ENCODE results near the gene SPAG4.

The SPAG4 gene

DNA sequence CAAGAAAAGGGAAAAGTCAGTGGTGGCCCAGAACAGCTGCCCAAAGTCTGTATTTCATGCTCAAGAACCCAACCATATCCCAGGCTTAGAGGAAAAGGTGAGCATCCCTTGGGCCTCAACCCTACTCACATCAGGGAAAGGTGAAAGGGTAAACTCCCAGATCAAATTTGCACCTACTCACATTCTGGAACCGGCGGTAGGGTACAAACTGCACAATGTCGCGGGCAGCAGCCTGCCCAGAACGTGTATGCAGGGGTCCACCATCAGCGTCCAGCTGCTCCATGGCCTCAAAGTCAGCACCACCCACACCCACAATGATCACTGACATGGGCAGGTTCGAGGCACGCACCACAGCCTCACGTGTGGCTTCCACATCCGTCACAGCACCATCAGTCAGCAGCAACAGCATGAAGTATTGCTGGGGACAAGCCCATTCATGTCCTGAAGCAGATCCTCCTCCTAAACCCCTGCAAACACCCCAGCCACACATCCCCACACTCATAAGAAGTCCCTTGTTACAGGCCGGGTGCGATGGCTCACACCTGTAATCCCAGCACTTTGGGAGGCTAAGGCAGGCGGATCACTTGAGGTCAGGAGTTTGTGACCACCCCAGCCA, 10.9 kb downstream of the SPAG4 start:
- DNase-seq: peak; percentile 20
- H3K36me3 Mint-ChIP-seq (ENCODE audit: low read depth): peaks cover 68% of the 10 kb centered on the region
- no peak overlapping the region for H3K4me3 Mint-ChIP-seq
- H3K9me3 Mint-ChIP-seq: no peaks in the 10 kb centered on the region
- H3K27me3 Mint-ChIP-seq: no peaks in the 10 kb centered on the region
- H3K4me1 Mint-ChIP-seq (ENCODE audit: low read depth): peaks cover under 1% of the 10 kb centered on the region
- H3K27ac Mint-ChIP-seq: peak overlapping the region; percentile 35

DNA sequence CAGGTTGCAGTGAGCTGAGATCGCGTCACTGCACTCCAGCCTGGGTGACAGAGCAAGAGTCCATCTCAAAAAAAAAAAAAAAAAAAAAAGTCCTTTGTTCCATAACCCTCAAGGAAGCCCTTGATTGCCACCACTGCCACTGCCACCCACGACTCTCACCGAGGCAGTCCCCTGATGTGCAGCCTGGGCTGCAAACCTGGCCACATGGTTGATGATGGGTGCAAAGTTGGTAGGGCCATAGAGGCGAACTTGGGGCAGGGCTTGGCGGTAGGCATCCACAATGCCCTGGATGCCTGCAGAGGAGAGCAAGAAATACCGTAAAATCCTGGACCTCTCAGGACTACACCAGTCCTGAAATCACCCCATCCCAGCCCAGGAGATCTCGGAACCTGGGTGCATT, 11.5 kb downstream of the SPAG4 start:
- H3K27ac Mint-ChIP-seq: no peak overlapping the region
- H3K9me3 Mint-ChIP-seq: no peaks in the 10 kb centered on the region
- H3K36me3 Mint-ChIP-seq (ENCODE audit: low read depth): peaks cover 70% of the 10 kb centered on the region
- H3K4me1 Mint-ChIP-seq (ENCODE audit: low read depth): no peaks in the 10 kb centered on the region
- peak; percentile 6 for DNase-seq
- H3K4me3 Mint-ChIP-seq: no peak overlapping the region
- H3K27me3 Mint-ChIP-seq: no peaks in the 10 kb centered on the region

DNA sequence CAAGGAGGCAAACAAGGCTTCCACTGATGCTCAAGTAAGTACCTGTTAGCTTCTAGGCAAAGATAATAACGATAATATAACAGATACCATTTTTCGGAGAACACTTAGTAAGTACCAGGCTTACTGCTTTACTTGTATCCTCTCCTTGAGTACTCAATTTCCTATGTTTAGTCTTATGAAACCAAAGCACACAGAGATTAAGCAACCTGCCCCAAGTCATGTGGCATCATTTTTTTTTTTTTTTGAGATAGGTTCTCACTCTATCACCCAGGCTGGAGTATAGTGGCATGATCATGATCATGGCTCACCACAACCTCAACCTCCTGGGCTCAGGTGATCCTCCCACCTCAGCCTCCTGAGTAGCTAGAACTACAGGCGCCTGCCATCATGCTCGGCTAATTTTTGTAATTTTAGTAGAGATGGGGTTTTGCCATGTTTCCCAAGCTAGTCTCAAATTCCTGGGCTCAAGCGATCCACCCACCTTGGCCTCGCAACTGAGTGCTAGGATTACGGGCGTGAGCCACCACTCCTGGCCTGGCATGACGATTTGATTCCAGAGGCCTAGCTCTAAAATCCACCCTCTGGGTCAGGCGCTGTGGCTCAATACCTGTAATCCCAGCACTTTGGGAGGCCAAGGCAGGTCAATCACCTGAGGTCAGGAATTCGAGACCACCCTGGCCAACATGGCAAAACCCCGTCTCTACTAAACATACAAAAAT, 14.0 kb downstream of the SPAG4 start:
- H3K9me3 Mint-ChIP-seq: no peaks in the 10 kb centered on the region
- H3K36me3 Mint-ChIP-seq (ENCODE audit: low read depth): peaks cover 84% of the 10 kb centered on the region
- peak; percentile 9 for DNase-seq
- no peaks in the 10 kb centered on the region for H3K4me1 Mint-ChIP-seq (ENCODE audit: low read depth)
- no peaks in the 10 kb centered on the region for H3K27me3 Mint-ChIP-seq
- no peak overlapping the region for H3K4me3 Mint-ChIP-seq
- peak overlapping the region; percentile 53 for H3K27ac Mint-ChIP-seq

DNA sequence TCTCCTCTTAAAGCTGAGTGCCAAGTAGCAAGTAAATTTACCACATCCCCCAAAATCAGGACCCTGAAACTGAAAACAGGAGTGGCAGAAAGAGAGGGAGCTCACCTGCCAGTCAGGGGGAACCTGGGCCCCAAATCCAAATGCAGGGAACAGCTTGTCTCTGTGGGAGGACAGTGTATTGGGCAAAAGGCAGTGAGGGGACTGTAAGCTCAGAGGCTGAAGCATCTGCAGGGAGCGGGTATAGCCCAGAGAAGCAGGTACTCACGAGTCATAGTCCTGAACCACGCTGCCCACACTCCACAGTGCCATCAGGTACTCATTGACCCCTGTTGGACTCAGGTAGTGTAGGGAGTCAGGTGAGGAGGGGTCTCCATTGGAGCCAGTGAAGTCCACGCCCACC, 15.0 kb downstream of the SPAG4 start:
- no peaks in the 10 kb centered on the region for H3K27me3 Mint-ChIP-seq
- peaks cover 78% of the 10 kb centered on the region for H3K36me3 Mint-ChIP-seq (ENCODE audit: low read depth)
- no peak overlapping the region for H3K4me3 Mint-ChIP-seq
- H3K9me3 Mint-ChIP-seq: no peaks in the 10 kb centered on the region
- H3K27ac Mint-ChIP-seq: peak overlapping the region; percentile 66
- peak; percentile 18 for DNase-seq
- H3K4me1 Mint-ChIP-seq (ENCODE audit: low read depth): peaks cover 5% of the 10 kb centered on the region

DNA sequence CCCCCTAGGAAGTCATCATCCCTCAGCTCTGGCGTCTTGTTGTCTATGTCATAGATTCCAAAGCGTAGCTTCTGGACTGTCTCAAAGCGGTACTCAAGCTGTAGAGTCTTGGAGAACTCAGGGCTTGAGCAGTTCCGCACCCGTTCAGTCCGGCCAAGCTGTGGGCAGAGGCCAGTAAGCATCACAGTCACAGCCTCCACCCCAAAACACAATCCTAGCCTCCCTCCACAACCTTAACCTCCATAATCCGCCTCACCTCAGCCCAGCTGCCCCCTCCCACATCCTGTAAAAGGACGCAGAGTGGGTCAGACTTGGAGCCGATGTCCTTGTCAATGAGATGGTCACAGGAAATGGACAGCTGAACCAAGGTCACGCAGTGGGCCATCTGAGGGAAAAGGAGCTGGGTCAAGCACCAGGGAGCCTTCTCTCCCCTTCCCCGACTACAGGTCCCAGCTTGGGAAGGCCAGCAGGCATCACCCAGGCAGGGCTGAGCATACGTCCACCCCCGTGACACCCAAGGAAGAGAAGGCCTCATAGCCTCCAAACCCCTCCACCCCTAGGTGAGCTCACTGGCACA, 17.0 kb downstream of the SPAG4 start:
- no peaks in the 10 kb centered on the region for H3K9me3 Mint-ChIP-seq
- H3K4me1 Mint-ChIP-seq (ENCODE audit: low read depth): peaks cover 20% of the 10 kb centered on the region
- DNase-seq: no peak
- H3K36me3 Mint-ChIP-seq (ENCODE audit: low read depth): peaks cover 61% of the 10 kb centered on the region
- H3K27me3 Mint-ChIP-seq: no peaks in the 10 kb centered on the region
- H3K27ac Mint-ChIP-seq: peak overlapping the region; percentile 51
- H3K4me3 Mint-ChIP-seq: no peak overlapping the region

DNA sequence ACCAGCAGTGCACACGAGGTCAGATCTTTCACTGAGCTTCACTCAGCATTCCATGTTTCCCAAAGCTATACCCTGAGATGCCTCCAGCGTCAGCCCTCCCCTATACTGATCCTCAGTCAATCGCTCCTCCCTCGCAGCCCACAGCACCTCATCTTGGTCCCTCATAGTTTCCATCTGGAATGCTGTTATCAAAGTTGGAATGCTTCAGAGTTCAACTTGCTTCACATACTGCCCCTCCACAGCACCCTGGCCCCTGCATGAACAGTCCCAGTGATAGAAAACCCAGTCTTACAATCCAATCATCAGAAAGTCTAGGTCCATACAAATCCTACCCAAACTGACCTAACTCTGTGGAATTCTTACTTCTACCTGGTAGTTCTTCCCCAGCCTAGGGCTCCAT, 20.0 kb downstream of the SPAG4 start:
- no peak for DNase-seq
- H3K27ac Mint-ChIP-seq: peak overlapping the region; percentile 22
- H3K4me3 Mint-ChIP-seq: no peak overlapping the region
- H3K4me1 Mint-ChIP-seq (ENCODE audit: low read depth): peaks cover 42% of the 10 kb centered on the region
- H3K9me3 Mint-ChIP-seq: no peaks in the 10 kb centered on the region
- no peaks in the 10 kb centered on the region for H3K27me3 Mint-ChIP-seq
- H3K36me3 Mint-ChIP-seq (ENCODE audit: low read depth): peaks cover 40% of the 10 kb centered on the region

DNA sequence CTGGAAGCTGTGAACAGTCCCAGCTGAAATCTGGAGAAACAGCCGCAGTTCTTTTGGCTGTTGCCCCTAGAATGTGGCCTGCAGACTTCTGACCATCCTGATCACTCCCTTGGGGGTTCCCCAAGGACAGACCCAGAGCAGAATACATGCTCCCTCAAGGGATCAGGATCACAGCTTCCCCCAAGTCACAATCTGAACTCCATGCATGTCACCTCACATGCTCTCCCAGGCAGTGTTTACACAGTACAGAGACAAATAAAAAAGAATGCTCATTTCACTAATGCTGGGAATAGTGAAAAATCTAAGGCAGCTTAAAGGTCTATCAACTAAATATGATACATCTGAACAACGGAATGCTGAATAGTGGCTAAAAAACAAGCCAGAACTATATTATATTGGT, 20.5 kb downstream of the SPAG4 start:
- peaks cover 38% of the 10 kb centered on the region for H3K36me3 Mint-ChIP-seq (ENCODE audit: low read depth)
- H3K4me1 Mint-ChIP-seq (ENCODE audit: low read depth): peaks cover 47% of the 10 kb centered on the region
- H3K9me3 Mint-ChIP-seq: no peaks in the 10 kb centered on the region

DNA sequence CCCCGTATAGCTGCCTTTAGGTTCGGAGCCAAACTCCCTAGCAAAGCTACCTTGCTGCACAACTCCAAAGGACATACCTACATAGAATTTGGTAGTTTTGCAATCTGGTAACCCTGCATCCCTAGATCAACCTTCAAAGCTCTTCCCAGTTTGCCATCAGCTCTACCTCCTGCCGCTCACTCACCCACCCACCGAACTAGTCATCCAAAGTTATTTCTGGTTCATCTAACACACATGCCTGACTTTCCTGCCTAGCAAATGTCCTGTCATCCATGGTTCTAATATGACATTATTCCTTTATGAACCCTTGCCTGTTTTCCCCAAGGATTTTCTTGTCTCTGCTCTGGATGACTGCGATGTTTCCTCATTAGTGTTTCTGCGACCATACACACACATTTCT, 21.6 kb downstream of the SPAG4 start:
- Mint-ChIP-seq H3K4me3 (no peak overlapping the region), H3K9me3 (no peaks in the 10 kb centered on the region), H3K36me3 (ENCODE audit: low read depth) (peaks cover 29% of the 10 kb centered on the region), H3K27me3 (no peaks in the 10 kb centered on the region), H3K27ac (peak overlapping the region; percentile 63), H3K4me1 (ENCODE audit: low read depth) (peaks cover 57% of the 10 kb centered on the region)
- DNase-seq: no peak

More for the DNA sequence above, 20.5 kb downstream of the SPAG4 start:
- Mint-ChIP-seq H3K4me3 (no peak overlapping the region), H3K27ac (peak overlapping the region; percentile 22), H3K27me3 (no peaks in the 10 kb centered on the region)
- no peak for DNase-seq

DNA sequence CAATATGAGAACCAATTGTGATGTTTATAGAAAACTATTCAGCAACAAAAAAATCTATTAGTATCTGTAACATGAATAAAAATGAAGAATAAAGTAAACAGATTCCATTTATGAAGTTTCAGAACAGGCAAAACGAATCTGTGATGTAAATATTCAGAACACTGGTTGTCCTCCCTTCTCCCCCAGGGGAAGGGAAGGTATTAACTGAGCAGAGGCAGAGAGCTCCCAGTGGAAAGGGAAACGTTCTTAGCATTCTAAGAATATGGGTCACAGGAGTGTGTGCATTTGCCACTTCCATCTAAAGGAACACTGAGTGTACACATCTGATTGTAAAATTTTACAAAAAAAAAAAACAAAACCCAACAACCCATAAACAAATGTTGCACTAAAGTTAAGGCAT, 23.1 kb downstream of the SPAG4 start:
- no peak overlapping the region for H3K27ac Mint-ChIP-seq

DNA sequence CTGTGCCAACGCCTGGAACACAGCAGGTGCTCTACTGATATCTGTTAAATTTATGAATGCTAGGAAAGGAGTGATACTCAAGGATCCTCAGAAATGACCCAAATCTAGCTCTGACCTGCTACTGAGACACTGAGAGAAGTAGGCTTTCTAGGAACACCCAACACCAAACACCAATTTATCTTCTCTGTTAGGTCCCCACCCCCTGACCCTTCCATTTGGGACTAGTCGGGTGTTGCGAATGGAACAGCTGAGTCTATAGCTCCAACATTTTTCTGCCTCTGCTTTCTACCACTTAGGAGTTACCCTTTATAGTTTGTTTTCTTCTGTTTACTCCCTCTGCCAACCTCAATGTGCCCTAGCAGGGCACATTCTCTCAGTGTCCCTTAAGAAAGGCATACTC, 25.1 kb downstream of the SPAG4 start:
- Mint-ChIP-seq H3K4me1 (ENCODE audit: low read depth) (peaks cover 82% of the 10 kb centered on the region), H3K9me3 (no peaks in the 10 kb centered on the region), H3K27me3 (no peaks in the 10 kb centered on the region), H3K27ac (peak overlapping the region; percentile 27), H3K36me3 (ENCODE audit: low read depth) (peaks cover 37% of the 10 kb centered on the region), H3K4me3 (no peak overlapping the region)
- no peak for DNase-seq

More for the DNA sequence above, 23.1 kb downstream of the SPAG4 start:
- DNase-seq: no peak
- Mint-ChIP-seq H3K9me3 (no peaks in the 10 kb centered on the region), H3K27me3 (no peaks in the 10 kb centered on the region), H3K4me1 (ENCODE audit: low read depth) (peaks cover 70% of the 10 kb centered on the region), H3K36me3 (ENCODE audit: low read depth) (peaks cover 31% of the 10 kb centered on the region), H3K4me3 (no peak overlapping the region)

DNA sequence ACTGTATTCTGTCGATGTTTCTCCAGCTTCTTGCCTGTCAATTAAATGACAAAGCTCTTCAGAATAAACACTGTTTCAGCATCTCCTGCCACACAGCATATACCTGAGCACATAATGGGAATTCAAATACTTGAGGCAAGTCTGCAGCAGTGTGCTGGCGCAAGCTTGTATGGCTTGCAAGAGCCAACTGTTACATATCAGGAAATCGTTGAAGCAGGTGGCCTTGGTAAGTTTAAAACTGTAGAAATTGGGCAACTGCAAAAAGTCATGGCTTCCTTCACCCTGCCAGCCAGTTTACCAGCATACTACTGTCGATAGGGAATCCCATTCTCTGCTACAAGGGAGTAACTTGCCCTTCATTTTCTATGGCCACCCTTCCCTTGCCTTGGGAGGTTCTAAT, 26.1 kb downstream of the SPAG4 start:
- no peak overlapping the region for H3K4me3 Mint-ChIP-seq
- peak overlapping the region; percentile 54 for H3K27ac Mint-ChIP-seq
- H3K4me1 Mint-ChIP-seq (ENCODE audit: low read depth): peaks cover 84% of the 10 kb centered on the region
- H3K27me3 Mint-ChIP-seq: no peaks in the 10 kb centered on the region
- DNase-seq: no peak
- no peaks in the 10 kb centered on the region for H3K9me3 Mint-ChIP-seq
- H3K36me3 Mint-ChIP-seq (ENCODE audit: low read depth): peaks cover 43% of the 10 kb centered on the region

DNA sequence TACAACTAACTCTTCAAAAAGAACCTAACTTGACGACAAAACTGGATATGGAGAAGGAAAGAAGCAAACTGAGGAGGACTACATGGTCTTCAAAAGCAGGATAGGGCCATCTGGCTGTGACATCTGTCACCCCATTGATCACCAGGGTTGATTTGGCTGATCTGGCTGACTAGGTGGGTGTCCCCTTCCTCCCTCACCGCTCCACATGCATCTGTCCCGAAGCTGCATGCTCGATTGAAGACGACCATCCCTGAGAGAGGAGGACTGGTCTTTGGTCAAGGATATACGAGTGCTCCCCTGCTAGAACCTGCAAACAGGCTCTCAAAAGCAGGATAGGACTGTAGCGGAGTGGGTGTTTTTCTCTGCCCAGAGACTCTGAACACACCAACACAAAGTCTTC, 27.4 kb downstream of the SPAG4 start:
- H3K27ac Mint-ChIP-seq: peak overlapping the region; percentile 32
- H3K4me1 Mint-ChIP-seq (ENCODE audit: low read depth): peaks cover 81% of the 10 kb centered on the region

DNA sequence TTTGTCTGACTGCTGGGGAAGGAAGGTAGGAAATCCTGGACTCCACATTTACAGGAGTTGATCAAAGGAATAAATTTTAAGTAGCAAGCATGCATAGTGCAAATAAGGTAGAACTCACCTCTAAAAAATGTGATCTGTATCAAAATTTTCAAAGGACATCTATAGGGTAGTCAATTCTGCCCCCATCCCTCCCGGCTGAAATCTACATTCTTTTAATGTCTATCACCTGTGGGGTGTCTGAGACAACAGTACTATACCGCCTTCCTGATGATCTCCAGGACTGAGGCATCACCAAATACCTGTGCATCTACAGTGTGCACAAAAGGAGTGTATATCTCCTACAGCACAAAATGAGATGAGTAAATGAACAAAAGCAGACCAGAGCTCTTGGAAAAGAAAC, 29.2 kb downstream of the SPAG4 start:
- H3K4me3 Mint-ChIP-seq: no peak overlapping the region
- no peak for DNase-seq
- no peaks in the 10 kb centered on the region for H3K27me3 Mint-ChIP-seq
- H3K27ac Mint-ChIP-seq: peak overlapping the region; percentile 50
- peaks cover 88% of the 10 kb centered on the region for H3K4me1 Mint-ChIP-seq (ENCODE audit: low read depth)
- no peaks in the 10 kb centered on the region for H3K9me3 Mint-ChIP-seq
- peaks cover 64% of the 10 kb centered on the region for H3K36me3 Mint-ChIP-seq (ENCODE audit: low read depth)

More for the DNA sequence above, 27.4 kb downstream of the SPAG4 start:
- Mint-ChIP-seq H3K9me3 (no peaks in the 10 kb centered on the region), H3K27me3 (no peaks in the 10 kb centered on the region), H3K36me3 (ENCODE audit: low read depth) (peaks cover 48% of the 10 kb centered on the region), H3K4me3 (no peak overlapping the region)
- no peak for DNase-seq

DNA sequence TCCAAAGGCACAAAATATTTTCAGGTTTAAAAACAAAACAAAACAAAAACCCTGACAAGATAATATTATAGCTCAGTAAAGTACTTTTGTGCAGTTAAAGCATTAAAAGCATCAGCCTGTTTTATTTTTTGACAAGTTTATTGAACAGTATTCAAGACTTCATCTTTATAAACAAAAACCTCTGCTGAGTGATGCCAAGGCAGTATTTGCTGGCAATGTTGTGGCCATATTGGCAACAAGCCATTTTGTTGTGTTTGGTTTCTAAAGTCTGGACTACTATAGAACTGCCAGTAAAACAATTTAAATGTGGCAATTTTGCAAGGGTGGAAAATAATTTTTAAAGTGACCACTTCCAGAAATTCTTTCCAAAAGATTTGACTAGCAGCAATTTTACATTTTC, 33.2 kb downstream of the SPAG4 start:
- H3K9me3 Mint-ChIP-seq: no peaks in the 10 kb centered on the region
- no peaks in the 10 kb centered on the region for H3K27me3 Mint-ChIP-seq
- peaks cover 76% of the 10 kb centered on the region for H3K4me1 Mint-ChIP-seq (ENCODE audit: low read depth)
- H3K27ac Mint-ChIP-seq: peak overlapping the region; percentile 26
- peaks cover 70% of the 10 kb centered on the region for H3K36me3 Mint-ChIP-seq (ENCODE audit: low read depth)
- H3K4me3 Mint-ChIP-seq: no peak overlapping the region
- no peak for DNase-seq

DNA sequence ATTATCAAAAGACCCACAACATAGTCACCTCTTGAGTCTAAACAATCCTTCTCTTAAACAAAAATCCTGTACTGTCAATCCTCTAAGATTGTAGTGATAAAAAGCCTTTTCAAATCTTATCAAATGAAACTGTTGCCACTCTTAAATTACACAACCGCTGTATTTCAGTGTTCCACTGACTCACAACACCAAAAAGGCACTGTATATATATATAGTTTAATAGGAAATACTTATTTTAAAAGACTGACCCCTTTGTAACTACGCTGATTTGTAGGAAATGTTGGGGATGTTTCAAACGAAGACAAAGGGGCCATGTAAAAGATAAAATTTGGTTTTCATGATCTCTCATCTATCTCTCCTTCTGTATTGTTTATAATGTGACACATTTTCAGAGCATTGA, 35.0 kb downstream of the SPAG4 start:
- Mint-ChIP-seq H3K36me3 (ENCODE audit: low read depth) (peaks cover 58% of the 10 kb centered on the region), H3K4me3 (no peak overlapping the region), H3K9me3 (no peaks in the 10 kb centered on the region), H3K4me1 (ENCODE audit: low read depth) (peaks cover 61% of the 10 kb centered on the region), H3K27ac (peak overlapping the region; percentile 66), H3K27me3 (no peaks in the 10 kb centered on the region)
- DNase-seq: no peak

Data from activated T-cell treated with anti-CD3 and anti-CD28 coated beads, Interleukin-2, amount 50 U/mL, for 24 hours (primary cell).